SK-N-SH treated with all-trans-retinoic acid at 6 μM for 48 hours (cell line): ENCODE data around the gene SPOPL.

Experiments used
- ATAC-seq: fragments of 200-7000 bp; cut with Tn5 transposase; 3 replicates; pipeline ENCODE4 v1.9.1; 2020; ENCODE audit warnings: mild to moderate bottlenecking, moderate library complexity
- ARNTL ChIP-seq: fragments of 450-650 bp; formaldehyde crosslinking; IDR thresholded peaks from 2 replicates; pipeline ENCODE4 v1.5.0; 2020; ENCODE audit warnings: low read depth, mild to moderate bottlenecking, moderate library complexity, borderline replicate concordance
- BACH2 ChIP-seq: fragments of 250-450 bp; sonication (Bioruptor Pico); IDR thresholded peaks from 2 replicates; pipeline ENCODE4 v1.9.0; 2021; ENCODE audit warnings: mild to moderate bottlenecking, borderline replicate concordance
- CREB5 ChIP-seq: fragments of 250-450 bp; sonication (Bioruptor Pico); IDR thresholded peaks from 2 replicates; pipeline ENCODE4 v1.5.1; 2020; ENCODE audit warnings: low read depth, mild to moderate bottlenecking, moderate library complexity
- CSDC2 ChIP-seq: fragments of 250-450 bp; sonication (Bioruptor Pico); IDR thresholded peaks from 2 replicates; pipeline ENCODE4 v1.5.0; 2020; ENCODE audit warnings: mild to moderate bottlenecking, moderate library complexity
- CSRNP3 ChIP-seq: fragments of 250-450 bp; sonication (Bioruptor Pico); IDR thresholded peaks from 2 replicates; pipeline ENCODE4 v1.5.1; 2021; ENCODE audit warnings: mild to moderate bottlenecking, moderate library complexity
- ESRRG ChIP-seq: fragments of 250-450 bp; sonication (Bioruptor Pico); IDR thresholded peaks from 2 replicates; pipeline ENCODE4 v1.6.1; 2021; ENCODE audit warnings: mild to moderate bottlenecking
- GLIS3 ChIP-seq: fragments of 250-450 bp; sonication (Bioruptor Pico); IDR thresholded peaks from 2 replicates; pipeline ENCODE4 v1.5.0; 2020; ENCODE audit warnings: mild to moderate bottlenecking, moderate library complexity
- ISL1 ChIP-seq: fragments of 250-450 bp; sonication (Bioruptor Pico); IDR thresholded peaks from 2 replicates; pipeline ENCODE4 v2.1.2; 2022; ENCODE audit warnings: mild to moderate bottlenecking, moderate library complexity
- OSR1 ChIP-seq: fragments of 250-450 bp; sonication (Bioruptor Pico); IDR thresholded peaks from 2 replicates; pipeline ENCODE4 v1.8.0; 2022; ENCODE audit warnings: moderate library complexity, mild to moderate bottlenecking, inconsistent platforms
- PATZ1 ChIP-seq: fragments of 250-450 bp; sonication (Bioruptor Pico); IDR thresholded peaks from 2 replicates; pipeline ENCODE4 v1.8.0; 2020; ENCODE audit warnings: mild to moderate bottlenecking, moderate library complexity, borderline replicate concordance
- POU6F1 ChIP-seq: fragments of 250-450 bp; sonication (Bioruptor Pico); IDR thresholded peaks from 2 replicates; pipeline ENCODE4 v1.8.0; 2021; ENCODE audit warnings: low read depth, mild to moderate bottlenecking, moderate library complexity, borderline replicate concordance
- PPARA ChIP-seq: fragments of 250-450 bp; sonication (Bioruptor Pico); IDR thresholded peaks from 2 replicates; pipeline ENCODE4 v1.5.0; 2020; ENCODE audit warnings: mild to moderate bottlenecking, borderline replicate concordance
- RARB ChIP-seq: fragments of 250-450 bp; sonication (Bioruptor Pico); IDR thresholded peaks from 2 replicates; pipeline ENCODE4 v1.8.0; 2021; ENCODE audit warnings: mild to moderate bottlenecking, moderate library complexity
- TCF4 ChIP-seq: fragments of 250-450 bp; sonication (Bioruptor Pico); IDR thresholded peaks from 2 replicates; pipeline ENCODE4 v1.8.0; 2021; ENCODE audit warnings: mild to moderate bottlenecking, moderate library complexity, borderline replicate concordance
- TOX ChIP-seq: fragments of 250-450 bp; sonication (Bioruptor Pico); IDR thresholded peaks from 2 replicates; pipeline ENCODE4 v1.8.0; 2021; ENCODE audit warnings: mild to moderate bottlenecking, moderate library complexity, borderline replicate concordance
- TSHZ2 ChIP-seq: fragments of 250-450 bp; sonication (Bioruptor Pico); IDR thresholded peaks from 2 replicates; pipeline ENCODE4 v1.5.0; 2020; ENCODE audit warnings: mild to moderate bottlenecking, moderate library complexity
- ZC3H10 ChIP-seq: fragments of 250-450 bp; sonication (Bioruptor Pico); IDR thresholded peaks from 2 replicates; pipeline ENCODE4 v1.5.1; 2021; ENCODE audit warnings: mild to moderate bottlenecking, moderate library complexity
- ZFP3 ChIP-seq: fragments of 250-450 bp; sonication (Bioruptor Pico); IDR thresholded peaks from 2 replicates; pipeline ENCODE4 v1.5.0; 2020; ENCODE audit warnings: mild to moderate bottlenecking, moderate library complexity
- ZFP30 ChIP-seq: fragments of 450-650 bp; formaldehyde crosslinking; IDR thresholded peaks from 2 replicates; pipeline ENCODE4 v1.5.0; 2022; ENCODE audit warnings: mild to moderate bottlenecking, moderate library complexity
- ZNF565 ChIP-seq: fragments of 450-650 bp; formaldehyde crosslinking; conservative IDR thresholded peaks from 2 replicates; pipeline ENCODE4 v1.5.0; 2020; ENCODE audit warnings: low read depth, mild to moderate bottlenecking, moderate library complexity
- ZNF70 ChIP-seq: fragments of 450-650 bp; formaldehyde crosslinking; IDR thresholded peaks from 2 replicates; pipeline ENCODE4 v1.5.0; 2020; ENCODE audit warnings: mild to moderate bottlenecking, moderate library complexity
- ZNF8 ChIP-seq: fragments of 450-650 bp; formaldehyde crosslinking; IDR thresholded peaks from 2 replicates; pipeline ENCODE4 v1.5.0; 2020; ENCODE audit warnings: mild to moderate bottlenecking, moderate library complexity

SPOPL gene

GRCh38 chr2:138554123-138554522 is 52.6 kb downstream of the SPOPL start:
- no peak for ATAC-seq
- no peak for TF ChIP-seq OSR1
- no peak for TF ChIP-seq PPARA
- TF ChIP-seq POU6F1: no peak
- no peak for TF ChIP-seq CREB5
- TF ChIP-seq ZNF565 (CRISPR knock-in tag): no peak
- TF ChIP-seq ZNF70 (CRISPR knock-in tag): no peak
- no peak for TF ChIP-seq ARNTL
- no peak for TF ChIP-seq ISL1 (CRISPR knock-in tag)
- no peak for TF ChIP-seq ZNF8 (CRISPR knock-in tag)
- no peak for TF ChIP-seq CSDC2
- no peak for TF ChIP-seq TCF4 (CRISPR knock-in tag)
- TF ChIP-seq CSRNP3 (CRISPR knock-in tag): no peak
- no peak for TF ChIP-seq ZFP30 (CRISPR knock-in tag)
- TF ChIP-seq ESRRG: no peak
- TF ChIP-seq GLIS3 (CRISPR knock-in tag): no peak
- TF ChIP-seq TOX (CRISPR knock-in tag): no peak
- TF ChIP-seq, all 23 proteins: peak for 0

- TF ChIP-seq PATZ1 (CRISPR knock-in tag): no peak
- no peak for TF ChIP-seq ZC3H10 (CRISPR knock-in tag)
- no peak for TF ChIP-seq CSDC2
- no peak for TF ChIP-seq ESRRG
- no peak for TF ChIP-seq RARB (CRISPR knock-in tag)
- TF ChIP-seq PPARA: no peak
- ATAC-seq: no peak; the same call in 2 of the 3 replicates
These were observed 58.1 kb downstream of the SPOPL start for GRCh38 chr2:138559641-138560040.

GRCh38 chr2:138564586-138565229 is 63.1 kb downstream of the SPOPL start:
- TF ChIP-seq RARB (CRISPR knock-in tag) (no peak), ISL1 (CRISPR knock-in tag) (no peak), ZNF565 (CRISPR knock-in tag) (no peak), GLIS3 (CRISPR knock-in tag) (no peak), TOX (CRISPR knock-in tag) (no peak), BACH2 (CRISPR knock-in tag) (no peak), ESRRG (no peak), CSRNP3 (CRISPR knock-in tag) (no peak), TCF4 (CRISPR knock-in tag) (no peak), ARNTL (no peak), ZFP30 (CRISPR knock-in tag) (no peak)
- ATAC-seq: no peak

GRCh38 chr2:138565230-138565598 is 63.6 kb downstream of the SPOPL start:
- ATAC-seq: no peak
- no peak for TF ChIP-seq TSHZ2 (CRISPR knock-in tag)
- no peak for TF ChIP-seq ESRRG
- no peak for TF ChIP-seq BACH2 (CRISPR knock-in tag)
- no peak for TF ChIP-seq ZFP3 (CRISPR knock-in tag)
- TF ChIP-seq OSR1: no peak
- TF ChIP-seq POU6F1: no peak
- no peak for TF ChIP-seq ISL1 (CRISPR knock-in tag)
- TF ChIP-seq ZNF565 (CRISPR knock-in tag): no peak
